Measurements from ENCODE around the gene MLST8.

Gene MLST8

DNA sequence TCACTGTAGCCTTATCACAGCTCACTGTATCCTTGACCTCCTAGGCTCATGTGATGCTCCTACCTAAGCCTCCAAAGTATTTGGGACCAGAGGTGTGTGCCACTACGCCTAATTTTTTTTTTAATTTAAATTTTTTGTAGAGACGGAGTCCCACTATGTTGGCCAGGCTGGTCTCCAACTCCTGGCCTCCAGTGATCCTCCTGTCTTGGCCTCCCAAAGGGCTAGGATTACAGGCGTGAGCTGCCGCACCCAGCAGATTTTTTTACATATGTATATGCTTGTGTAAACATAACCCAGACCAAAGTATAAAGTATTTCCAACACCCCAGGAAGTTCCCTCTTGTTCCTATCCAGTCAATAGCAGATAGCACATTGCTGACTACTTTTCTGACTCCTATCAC is 11.1 kb downstream of the MLST8 start:
- no peak for DNase-seq (ENCODE audit: low read depth)
- no peak overlapping the region for H3K4me3 ChIP-seq (ENCODE audit: control insufficient read depth, low read depth, low read length)
- TF ChIP-seq, protein P1, sequence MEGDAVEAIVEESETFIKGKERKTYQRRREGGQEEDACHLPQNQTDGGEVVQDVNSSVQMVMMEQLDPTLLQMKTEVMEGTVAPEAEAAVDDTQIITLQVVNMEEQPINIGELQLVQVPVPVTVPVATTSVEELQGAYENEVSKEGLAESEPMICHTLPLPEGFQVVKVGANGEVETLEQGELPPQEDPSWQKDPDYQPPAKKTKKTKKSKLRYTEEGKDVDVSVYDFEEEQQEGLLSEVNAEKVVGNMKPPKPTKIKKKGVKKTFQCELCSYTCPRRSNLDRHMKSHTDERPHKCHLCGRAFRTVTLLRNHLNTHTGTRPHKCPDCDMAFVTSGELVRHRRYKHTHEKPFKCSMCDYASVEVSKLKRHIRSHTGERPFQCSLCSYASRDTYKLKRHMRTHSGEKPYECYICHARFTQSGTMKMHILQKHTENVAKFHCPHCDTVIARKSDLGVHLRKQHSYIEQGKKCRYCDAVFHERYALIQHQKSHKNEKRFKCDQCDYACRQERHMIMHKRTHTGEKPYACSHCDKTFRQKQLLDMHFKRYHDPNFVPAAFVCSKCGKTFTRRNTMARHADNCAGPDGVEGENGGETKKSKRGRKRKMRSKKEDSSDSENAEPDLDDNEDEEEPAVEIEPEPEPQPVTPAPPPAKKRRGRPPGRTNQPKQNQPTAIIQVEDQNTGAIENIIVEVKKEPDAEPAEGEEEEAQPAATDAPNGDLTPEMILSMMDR (IDR thresholded peaks at IDR 0.05; ENCODE audit: control insufficient read depth, insufficient read depth, low read depth, low read length, missing control alignments), result no peak

GRCh38 chr16:2223221-2223941 is 18.1 kb downstream of the MLST8 start, which contains the start of gene E4F1:
TSS of gene E4F1 (plus strand) at chr16:2223591. CDS start at chr16:2223614, 23 bp downstream.
- peak; percentile 94 for DNase-seq (ENCODE audit: low read depth)
- peak within 1 kb of the TSS; percentile 83 for H3K4me3 ChIP-seq (ENCODE audit: control insufficient read depth, low read depth, low read length)
- TF ChIP-seq, protein P1 (IDR thresholded peaks at IDR 0.05; ENCODE audit: control insufficient read depth, insufficient read depth, low read depth, low read length, missing control alignments), result no peak

DNA sequence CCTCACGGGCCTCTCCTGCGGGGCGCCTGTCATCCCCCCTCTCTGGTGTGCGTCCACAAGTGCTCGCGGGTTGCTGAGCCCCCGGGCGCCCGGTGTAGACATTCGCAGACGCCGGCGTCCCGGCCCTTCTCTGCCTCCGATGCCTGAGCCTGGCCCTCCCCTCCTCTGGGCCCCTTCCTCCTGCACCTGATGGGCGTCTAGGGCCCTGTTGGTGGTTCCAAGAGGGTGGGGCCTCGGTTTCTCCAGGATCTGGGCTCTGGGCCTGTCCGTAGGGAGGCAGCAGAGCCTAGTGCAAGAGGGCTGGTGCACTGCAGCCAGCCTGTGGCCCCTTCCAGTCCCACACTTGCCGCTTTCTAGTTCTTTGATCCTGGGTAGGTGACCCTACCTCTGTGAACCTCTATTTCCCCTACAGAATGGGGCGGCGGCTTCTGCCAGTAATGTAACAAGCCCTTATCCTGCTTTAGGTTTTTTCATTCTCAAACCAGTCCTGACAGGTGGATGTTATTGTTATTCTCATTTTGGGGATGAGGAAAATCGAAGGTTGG is 18.8 kb downstream of the MLST8 start:
- H3K4me3 ChIP-seq (ENCODE audit: control insufficient read depth, low read depth, low read length), result peak overlapping the region; percentile 83
- peak; percentile 11 for DNase-seq (ENCODE audit: low read depth)
- TF ChIP-seq, protein P1 (IDR thresholded peaks at IDR 0.05; ENCODE audit: control insufficient read depth, insufficient read depth, low read depth, low read length, missing control alignments), result peak; percentile 31

DNA sequence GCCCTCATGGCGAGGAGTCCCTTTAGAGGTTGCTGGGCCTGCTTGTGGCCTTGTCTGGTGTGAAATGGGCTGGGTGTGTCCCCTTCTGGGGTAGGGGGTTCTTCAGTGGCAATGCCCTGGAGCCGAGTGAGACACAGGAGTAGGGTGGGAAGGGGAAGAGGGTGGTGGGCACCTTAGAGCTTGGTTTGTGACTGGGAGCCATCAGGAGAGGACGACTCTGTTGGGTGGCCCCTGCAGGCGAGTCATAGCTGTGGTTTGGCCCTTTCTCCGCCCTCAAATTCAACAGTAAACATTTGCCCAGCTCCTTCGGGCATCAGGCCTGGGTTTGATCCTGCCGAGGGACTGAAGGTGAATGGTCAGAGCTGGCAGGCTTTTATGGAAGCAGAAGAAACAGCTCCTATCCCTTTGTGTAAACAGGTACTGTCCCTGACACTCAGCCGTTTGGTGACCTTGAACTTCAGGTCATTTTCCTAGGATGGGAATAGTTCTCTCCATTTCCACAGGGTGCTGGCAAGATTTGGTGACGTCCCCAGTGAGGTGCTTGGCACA is 21.1 kb downstream of the MLST8 start:
- no peak for DNase-seq (ENCODE audit: low read depth)
- TF ChIP-seq, protein P1 (IDR thresholded peaks at IDR 0.05; ENCODE audit: control insufficient read depth, insufficient read depth, low read depth, low read length, missing control alignments), result no peak
- H3K4me3 ChIP-seq (ENCODE audit: control insufficient read depth, low read depth, low read length), result no peak overlapping the region

DNA sequence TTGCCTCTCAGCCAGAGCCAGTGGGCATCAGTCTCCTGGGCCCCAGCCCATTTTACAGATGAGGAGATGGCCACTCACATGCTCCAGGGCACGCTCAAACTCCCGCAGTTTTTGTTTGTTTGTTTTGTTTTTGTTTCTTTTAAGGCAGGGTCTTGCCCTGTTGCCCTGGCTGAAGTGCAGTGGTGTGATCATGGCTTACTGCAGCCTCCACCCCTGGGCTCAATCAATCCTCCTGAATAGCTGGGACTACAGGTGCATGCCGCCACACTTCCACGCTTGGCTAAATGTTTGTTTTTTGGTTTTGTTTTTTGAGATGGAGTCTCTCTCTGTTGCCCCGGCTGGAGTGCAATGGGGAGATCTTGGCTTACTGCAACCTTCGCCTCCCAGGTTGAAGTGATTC is 21.7 kb downstream of the MLST8 start:
- H3K4me3 ChIP-seq (ENCODE audit: control insufficient read depth, low read depth, low read length), result no peak overlapping the region
- TF ChIP-seq, protein P1 (IDR thresholded peaks at IDR 0.05; ENCODE audit: control insufficient read depth, insufficient read depth, low read depth, low read length, missing control alignments), result no peak
- DNase-seq (ENCODE audit: low read depth), result no peak

DNA sequence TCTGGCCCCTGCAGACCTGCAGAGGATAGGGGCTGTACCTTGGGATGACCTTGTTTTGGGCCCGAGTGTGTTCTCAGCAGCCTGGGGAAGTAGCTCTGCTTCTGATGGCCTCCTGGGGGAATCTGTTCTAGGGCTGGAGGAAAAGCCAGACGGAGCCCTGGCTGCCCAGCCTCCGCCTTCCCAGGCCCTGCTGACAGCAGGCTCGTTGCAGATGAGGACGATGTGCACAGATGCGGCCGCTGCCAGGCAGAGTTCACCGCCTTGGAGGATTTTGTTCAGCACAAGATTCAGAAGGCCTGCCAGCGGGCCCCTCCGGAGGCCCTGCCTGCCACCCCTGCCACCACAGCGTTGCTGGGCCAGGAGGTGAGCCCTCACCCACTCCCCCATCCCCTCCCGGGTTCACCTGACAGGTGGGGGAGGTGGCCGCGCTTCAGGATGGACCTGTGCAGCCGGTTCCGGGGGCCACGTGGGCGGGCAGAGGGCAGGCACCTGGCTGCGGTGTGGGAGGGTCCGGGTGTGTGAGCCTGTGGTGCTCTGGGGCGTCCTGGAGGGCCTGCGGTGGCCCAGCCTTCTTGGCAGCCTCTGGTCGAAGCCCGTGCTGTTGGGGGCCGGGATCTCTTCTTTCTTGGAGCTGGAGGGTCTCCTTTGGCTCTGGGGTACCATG is 23.0 kb downstream of the MLST8 start:
- DNase-seq (ENCODE audit: low read depth), result no peak
- TF ChIP-seq, protein P1 (IDR thresholded peaks at IDR 0.05; ENCODE audit: control insufficient read depth, insufficient read depth, low read depth, low read length, missing control alignments), result no peak
- H3K4me3 ChIP-seq (ENCODE audit: control insufficient read depth, low read depth, low read length), result no peak overlapping the region
